Smooth muscle cell of the coronary artery (primary cell): Measurements from ENCODE around the gene ASF1B. TPM values are rescaled to one million over a fixed set of nuclear protein-coding genes. Genes with fewer than 3 reads are reported as not detected.

ENCODE experiments used
- total RNA-seq: library from RNA; depleted of rRNA; stranded (reverse); fragments of >200 nt; gene quantifications from 2 replicates; pipeline ENCODE4 v1.2.3, GENCODE V29; 2014; ENCODE audit warnings: low replicate concordance

The ASF1B gene
- total RNA-seq, result 0.94 and 4.6 TPM in 2 replicates

DNA sequence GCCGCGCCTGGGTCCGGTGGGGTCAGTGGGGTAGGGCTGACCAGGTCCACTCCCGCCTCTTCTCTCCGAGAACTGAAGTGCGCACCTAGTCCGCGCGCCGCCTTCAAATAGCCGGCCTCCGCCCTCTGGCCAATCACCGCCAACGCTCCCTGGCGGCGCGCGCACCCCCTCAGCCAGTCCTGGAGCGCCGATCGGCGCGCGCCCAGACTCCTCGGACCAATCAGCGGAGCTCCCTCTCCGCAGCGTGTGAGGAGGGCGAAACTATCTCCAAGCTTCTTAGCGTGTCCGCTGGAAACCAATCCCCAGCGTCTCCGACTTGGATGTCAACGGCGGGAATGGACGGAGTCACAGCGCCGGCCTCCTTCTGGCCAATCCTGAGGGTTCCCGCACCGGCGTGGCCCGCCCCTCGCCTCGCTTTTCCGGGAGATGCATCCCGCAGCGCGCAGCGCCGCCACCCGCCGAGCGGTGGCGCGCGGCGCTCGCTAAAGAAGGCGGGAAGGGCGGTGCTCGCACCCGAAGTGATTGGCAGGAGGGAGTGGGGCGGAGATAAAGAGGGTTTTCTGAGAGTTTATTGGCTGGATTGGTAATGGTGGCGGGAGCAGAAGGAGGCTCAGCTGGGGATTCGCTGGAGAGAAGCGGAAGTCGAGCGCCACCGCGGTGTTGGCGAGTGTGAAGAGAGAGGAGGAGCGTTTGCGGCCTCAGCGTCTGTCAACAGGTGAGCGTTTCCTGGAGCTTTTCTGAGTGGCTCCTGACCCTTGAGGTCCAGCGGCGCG is at the start of gene ASF1B:
TSS of gene ASF1B (minus strand) at position 81 of the 773 bp plus-strand sequence. CDS start 133 bp downstream, outside the sequence.

DNA sequence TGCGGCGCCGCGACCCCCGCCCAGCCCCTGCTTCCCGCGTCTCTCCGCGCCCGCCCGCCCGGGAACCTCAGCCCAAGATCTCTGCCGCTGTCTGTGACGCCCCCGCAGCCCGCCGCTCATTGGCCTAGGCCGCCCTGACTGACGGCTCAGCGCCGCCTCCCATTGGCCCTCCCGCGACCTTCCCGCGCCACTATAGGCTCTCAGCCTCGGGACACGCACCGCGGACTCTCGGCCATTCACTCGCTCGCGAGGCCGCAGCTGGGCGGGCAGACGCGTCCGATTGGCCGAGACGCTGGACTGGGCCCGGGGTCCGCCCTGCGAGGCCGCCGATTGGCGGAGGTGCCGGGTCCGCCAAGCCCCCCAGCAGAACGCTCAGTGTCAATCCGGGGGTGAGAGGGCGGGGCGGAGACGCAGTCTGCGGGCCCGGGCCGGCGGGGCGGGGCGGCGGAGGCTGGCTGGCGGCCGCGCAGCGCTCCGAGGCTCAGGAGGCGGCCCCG is 18.7 kb downstream of the ASF1B start, which contains the start of gene PRKACA:
TSS of gene PRKACA (minus strand) at position 95 of the 497 bp plus-strand sequence. CDS start 215 bp downstream, outside the sequence.

DNA sequence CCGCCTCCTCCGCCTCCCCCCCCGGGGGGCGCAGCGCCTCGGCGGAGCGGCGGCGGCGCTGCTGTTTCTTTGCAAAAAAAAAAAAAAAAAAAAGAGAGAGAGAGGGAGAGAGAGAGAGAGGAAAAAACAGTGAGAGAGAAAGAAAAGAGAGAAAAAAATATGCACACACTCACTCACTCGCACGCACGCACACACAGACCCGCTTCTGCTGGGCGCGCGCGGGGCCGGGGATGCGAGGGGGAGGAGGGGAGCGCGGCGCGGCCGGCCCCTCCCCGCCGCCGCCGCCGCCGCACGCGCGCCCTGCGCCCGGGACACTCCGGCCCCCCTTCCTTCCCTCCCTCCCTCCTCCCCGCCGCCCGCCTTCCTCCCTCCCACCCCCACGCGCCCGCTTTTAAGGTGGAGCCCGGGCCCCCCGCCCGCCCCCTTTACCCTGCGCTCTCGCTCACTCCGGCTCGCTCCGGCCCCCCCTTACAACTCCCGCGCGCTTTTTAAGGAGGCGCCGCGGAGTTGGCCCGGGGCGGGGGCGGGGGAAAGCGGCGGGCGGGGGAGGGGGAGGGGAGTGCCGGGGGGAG is 45.8 kb downstream of the ASF1B start, which contains the start of gene SAMD1:
TSS of gene SAMD1 (minus strand) at position 243 of the 572 bp plus-strand sequence.

DNA sequence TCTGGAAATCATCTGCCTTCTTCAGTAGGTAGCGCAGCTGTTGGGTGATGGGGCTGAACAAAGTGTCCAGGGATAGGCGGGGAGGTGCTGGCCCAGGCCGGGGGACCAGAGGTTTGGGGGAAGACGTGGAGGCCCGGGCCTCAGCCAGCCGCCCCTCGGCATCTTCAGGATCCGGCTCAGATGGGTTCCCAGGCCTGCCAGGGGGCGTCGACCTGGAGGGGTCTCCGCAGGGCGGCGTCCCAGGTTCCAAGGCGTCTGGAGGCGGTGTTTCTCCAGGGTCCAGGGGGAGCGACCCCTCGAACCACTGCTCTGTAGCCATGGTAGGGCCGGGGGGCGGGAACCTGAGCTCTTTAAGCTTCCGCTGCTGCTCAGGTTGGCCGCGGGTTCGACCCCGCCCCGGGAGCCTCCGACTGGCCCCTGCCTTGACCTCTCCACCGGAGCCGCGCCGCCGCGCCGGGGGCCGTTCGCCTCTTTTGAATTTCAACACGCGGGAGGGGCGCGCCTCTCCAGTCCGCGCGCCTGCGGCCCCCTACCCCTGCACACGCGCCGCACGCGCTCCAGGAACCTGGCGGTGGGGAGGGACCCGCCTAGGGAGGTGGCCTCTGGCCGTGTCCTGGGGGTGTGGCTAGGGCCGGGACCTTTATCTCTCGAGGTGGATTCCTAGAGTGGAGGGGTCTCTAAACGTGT is 50.9 kb downstream of the ASF1B start, which contains the start of gene C19orf67:
TSS of gene C19orf67 (minus strand) at position 475 of the 687 bp plus-strand sequence. CDS start at position 319, 156 bp downstream.

DNA sequence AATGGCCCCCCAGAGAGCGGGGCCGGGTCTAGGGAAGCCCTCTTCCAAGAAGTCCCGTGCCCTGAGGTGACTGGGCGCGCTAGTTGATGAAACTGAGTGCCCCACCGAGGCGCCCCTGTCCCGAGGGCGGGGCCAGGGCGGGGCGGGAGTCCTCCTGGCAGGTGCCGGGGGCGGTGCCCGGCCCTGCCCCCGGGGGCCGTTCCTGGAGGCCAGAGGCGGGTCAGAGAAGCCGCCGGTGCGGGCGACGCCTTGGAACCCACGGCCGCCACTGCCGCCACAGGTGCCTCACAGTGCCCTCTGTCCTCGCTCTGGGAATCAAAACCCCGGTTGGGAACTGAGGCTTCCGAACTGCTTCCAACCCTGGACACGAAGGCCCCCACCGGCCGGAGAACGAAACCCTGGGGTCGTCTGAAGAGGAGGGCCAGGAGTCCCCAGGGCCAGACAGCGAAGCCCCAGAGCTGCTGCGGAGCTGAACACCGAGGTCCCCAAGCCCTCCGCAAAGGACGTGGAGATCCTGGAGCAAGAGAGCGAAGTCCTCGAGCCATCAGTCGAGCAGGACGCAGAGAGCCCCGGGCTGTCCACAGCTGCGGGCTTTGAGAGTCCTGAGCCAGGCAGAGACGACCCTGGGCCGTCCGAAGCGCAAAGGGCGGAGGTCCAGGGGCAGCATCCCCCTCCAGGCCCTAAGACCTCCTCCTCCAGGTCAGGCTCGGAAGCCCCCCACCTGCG is 63.7 kb downstream of the ASF1B start, which contains the start of gene MISP3:
TSS of gene MISP3 (plus strand) at position 252 of the 726 bp plus-strand sequence. CDS start 524 bp downstream, outside the sequence.

Other genes starting within 250 kb of the ASF1B start
- 0.12 and 0.45 TPM in 2 replicates for gene BRME1, start 230.5 kb downstream of the ASF1B start, total RNA-seq
- 4.8 and 6.4 TPM in 2 replicates for gene CC2D1A, start 230.4 kb downstream of the ASF1B start, total RNA-seq
- 0.90 and 1.1 TPM in 2 replicates for gene PODNL1, start 198.2 kb downstream of the ASF1B start, total RNA-seq
- 7.7 and 8.1 TPM in 2 replicates for gene DCAF15, start 184.1 kb downstream of the ASF1B start, total RNA-seq
- gene RFX1, start 130.3 kb downstream of the ASF1B start, total RNA-seq, result 0.94 and 1.9 TPM in 2 replicates
- gene RLN3, start 108.4 kb downstream of the ASF1B start, total RNA-seq, result not detected in 2 replicates
- gene IL27RA, start 104.8 kb downstream of the ASF1B start, total RNA-seq, result 0.23 and 4.4 TPM in 2 replicates
- under 0.01 and 0.30 TPM in 2 replicates for gene PALM3, start 74.5 kb downstream of the ASF1B start, total RNA-seq
- 0.12 and 0.68 TPM in 2 replicates for gene MISP3, start 63.8 kb downstream of the ASF1B start, total RNA-seq
- gene C19orf67, start 50.8 kb downstream of the ASF1B start, total RNA-seq, result not detected in 2 replicates
- gene SAMD1, start 45.8 kb downstream of the ASF1B start, total RNA-seq, result 13.8 and 19.8 TPM in 2 replicates
- 27.3 and 56.8 TPM in 2 replicates for gene PRKACA, start 18.8 kb downstream of the ASF1B start, total RNA-seq
- gene ADGRL1, start 69.6 kb upstream of the ASF1B start, total RNA-seq, result 4.4 and 8.5 TPM in 2 replicates
- 13.1 and 15.8 TPM in 2 replicates for gene ADGRE5, start 244.9 kb upstream of the ASF1B start, total RNA-seq